ENCODE measurements around the gene C1QTNF2.

DNA sequence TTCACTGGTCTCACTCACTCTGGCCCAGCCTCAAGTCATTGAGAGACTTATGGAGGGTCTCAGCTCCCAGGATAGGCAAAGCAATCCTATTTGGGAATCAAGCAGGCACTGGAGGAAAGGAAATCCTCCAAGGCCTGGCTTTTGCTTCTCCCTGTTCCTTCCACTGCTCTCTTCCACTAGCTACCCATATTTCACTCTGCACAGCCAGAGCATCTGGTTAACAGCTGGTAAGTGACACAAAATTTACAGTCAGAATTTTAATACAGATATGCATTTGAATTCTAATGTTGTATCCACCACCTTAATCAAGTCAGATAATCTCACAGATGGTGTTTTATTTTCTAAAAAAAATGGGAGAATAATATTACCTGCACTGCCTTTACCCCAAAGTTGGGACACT, 868 bp upstream of the C1QTNF2 start:
- TF ChIP-seq, protein P1, sequence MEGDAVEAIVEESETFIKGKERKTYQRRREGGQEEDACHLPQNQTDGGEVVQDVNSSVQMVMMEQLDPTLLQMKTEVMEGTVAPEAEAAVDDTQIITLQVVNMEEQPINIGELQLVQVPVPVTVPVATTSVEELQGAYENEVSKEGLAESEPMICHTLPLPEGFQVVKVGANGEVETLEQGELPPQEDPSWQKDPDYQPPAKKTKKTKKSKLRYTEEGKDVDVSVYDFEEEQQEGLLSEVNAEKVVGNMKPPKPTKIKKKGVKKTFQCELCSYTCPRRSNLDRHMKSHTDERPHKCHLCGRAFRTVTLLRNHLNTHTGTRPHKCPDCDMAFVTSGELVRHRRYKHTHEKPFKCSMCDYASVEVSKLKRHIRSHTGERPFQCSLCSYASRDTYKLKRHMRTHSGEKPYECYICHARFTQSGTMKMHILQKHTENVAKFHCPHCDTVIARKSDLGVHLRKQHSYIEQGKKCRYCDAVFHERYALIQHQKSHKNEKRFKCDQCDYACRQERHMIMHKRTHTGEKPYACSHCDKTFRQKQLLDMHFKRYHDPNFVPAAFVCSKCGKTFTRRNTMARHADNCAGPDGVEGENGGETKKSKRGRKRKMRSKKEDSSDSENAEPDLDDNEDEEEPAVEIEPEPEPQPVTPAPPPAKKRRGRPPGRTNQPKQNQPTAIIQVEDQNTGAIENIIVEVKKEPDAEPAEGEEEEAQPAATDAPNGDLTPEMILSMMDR (IDR thresholded peaks at IDR 0.05; ENCODE audit: low read length): no peak
- TF ChIP-seq EZH2 (optimal IDR thresholded peaks at IDR 0.05; ENCODE audit: low read depth, low read length): no peak
- TF ChIP-seq EZH2phosphoT487 (IDR thresholded peaks at IDR 0.05; ENCODE audit: low read length): no peak
